ENCODE results near the gene KLHL30.

The KLHL30 gene

GRCh38 chr2:238149841-238150572, 11.5 kb downstream of the KLHL30 start:
- FAIRE-seq (no peak), DNase-seq (ENCODE audit: insufficient read length, low spot score) (no peak)
- TF ChIP-seq CTCF (IDR thresholded peaks at IDR 0.05; ENCODE audit: insufficient read depth, missing control alignments), result no peak

DNA sequence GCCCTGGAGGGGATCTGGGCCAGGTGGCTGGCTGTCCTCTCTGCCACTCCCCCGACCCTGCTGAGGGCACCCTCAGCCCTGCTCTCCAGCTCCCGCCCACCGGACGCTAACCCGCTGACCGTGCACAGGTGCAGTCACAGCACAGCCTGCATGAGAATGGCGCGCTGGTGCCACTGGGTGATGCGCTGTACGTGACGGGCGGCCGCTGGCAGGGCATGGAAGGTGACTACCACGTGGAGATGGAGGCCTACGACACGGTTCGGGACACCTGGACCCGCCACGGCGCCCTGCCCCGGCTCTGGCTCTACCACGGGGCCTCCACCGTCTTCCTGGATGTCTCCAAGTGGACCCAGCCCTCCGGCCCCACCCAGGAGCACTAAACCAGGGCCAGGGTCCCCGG, 12.2 kb downstream of the KLHL30 start:
- no peak for FAIRE-seq
- no peak for TF ChIP-seq CTCF (IDR thresholded peaks at IDR 0.05; ENCODE audit: insufficient read depth, missing control alignments)
- no peak for DNase-seq (ENCODE audit: insufficient read length, low spot score)

GRCh38 chr2:238151205-238151604, 12.7 kb downstream of the KLHL30 start:
- DNase-seq (ENCODE audit: insufficient read length, low spot score) (no peak), FAIRE-seq (no peak)
- TF ChIP-seq CTCF (IDR thresholded peaks at IDR 0.05; ENCODE audit: insufficient read depth, missing control alignments), result no peak

DNA sequence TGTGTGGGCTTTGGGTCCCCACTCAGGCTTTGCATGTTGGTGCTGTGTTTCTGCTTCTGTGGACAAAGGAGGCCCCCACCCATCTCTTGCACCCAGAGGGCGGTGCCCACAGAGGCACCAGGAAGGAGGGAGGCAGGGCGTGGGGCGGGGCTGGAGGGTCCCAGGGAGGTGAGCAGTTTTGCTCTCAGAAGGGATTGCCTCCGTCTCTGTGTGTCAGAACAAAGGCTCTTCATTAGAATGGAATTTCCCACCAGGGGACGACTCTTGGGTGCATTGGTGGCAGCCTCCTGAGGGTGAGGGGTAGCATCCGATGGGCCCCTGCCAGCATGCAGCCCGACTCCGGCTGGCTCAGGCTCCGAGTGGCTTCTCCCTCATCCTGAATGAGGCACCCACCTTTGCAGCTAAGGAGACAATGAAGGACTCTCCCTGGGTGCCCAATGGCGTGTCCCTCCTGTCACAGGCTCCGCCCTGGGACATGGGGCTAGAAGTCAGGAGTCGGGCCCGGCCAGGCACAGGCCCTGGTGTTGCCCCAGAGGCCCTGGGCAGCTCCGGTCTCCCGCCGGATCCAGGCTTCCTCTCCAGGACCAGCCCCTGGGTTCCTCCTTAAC, 13.3 kb downstream of the KLHL30 start:
- no peak for TF ChIP-seq CTCF (IDR thresholded peaks at IDR 0.05; ENCODE audit: insufficient read depth, missing control alignments)
- FAIRE-seq, result no peak
- DNase-seq (ENCODE audit: insufficient read length, low spot score), result no peak

DNA sequence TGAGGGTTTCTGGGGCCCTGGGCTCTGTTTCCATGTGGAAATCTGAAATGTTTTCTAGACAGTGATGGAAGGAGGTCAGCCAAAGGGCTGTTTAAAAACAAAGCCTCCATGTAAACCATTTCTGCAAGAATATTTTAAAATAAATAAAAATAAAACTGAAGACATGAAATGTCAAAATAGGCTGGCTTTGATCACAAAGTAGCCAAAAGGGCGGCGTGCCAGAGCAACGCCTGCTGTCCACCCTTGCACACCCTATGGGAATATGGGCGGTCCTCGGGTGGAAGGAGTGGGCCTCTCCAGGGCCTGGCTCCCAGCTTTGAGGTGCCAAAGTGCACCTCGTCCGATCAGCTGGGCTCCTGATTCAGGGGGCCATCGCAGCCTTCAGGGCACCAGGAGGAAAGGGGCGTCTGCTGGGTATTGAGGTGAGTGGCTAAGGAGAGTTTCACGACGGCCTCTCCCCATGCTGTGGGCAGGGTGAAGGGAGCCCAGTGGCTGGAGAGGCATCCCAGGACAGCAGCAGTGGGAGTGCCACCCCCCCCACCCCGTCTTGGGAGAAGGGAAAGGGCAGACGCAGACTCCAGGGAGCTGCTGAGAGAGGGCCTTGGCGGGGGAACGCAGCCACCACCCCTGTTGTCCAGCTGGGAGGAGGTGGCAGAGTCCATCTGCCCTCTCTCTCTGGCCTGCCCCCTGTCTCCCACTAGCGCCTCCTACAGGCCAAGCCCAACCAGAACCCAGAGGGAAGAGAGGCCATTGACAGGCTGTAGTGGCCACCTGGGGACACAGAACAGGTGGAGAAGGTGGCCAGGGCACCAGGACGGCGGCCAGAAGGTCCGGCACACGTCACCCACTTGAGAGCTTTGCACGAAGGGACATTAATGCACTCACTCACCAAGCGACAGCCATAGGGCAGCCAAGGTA, 14.6 kb downstream of the KLHL30 start:
- TF ChIP-seq CTCF (IDR thresholded peaks at IDR 0.05; ENCODE audit: insufficient read depth, missing control alignments), result no peak
- FAIRE-seq (no peak), DNase-seq (ENCODE audit: insufficient read length, low spot score) (no peak)

DNA sequence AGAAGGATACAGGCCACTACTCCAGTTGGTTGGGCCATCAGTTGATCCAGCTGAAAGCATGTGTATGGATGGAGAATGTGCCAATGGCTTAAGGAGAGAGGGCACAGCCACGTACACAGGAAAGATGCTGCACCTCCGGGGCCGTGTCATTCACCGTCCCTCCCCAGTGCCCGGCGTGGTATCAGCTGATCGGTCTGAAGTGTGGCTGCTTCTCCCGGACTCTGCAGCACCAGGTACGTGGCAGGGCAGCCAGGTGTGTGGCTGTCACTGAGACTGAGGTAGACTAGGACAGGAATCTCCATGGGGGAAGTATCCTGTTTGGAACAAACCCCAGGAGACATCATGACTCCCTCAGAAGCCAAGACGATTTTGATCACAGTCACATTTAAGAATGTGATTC, 16.1 kb downstream of the KLHL30 start:
- no peak for FAIRE-seq
- no peak for TF ChIP-seq CTCF (IDR thresholded peaks at IDR 0.05; ENCODE audit: insufficient read depth, missing control alignments)
- no peak for DNase-seq (ENCODE audit: insufficient read length, low spot score)

Measured in D721Med (cell line).